Effector memory CD4-positive, alpha-beta T cell (primary cell): ENCODE measurements around the gene TOPBP1.

Source experiments
- DNase-seq, 3 donors: peaks; one replicate each; pipeline ENCODE4 v3.0.0-alpha.2; 2020
- H3K27ac ChIP-seq: 2 replicates; pipeline ENCODE4 v1.7.0; 2013; ENCODE audit warnings: mild to moderate bottlenecking, low read length, moderate library complexity; ENCODE audit not compliant: insufficient read depth, poor library complexity, severe bottlenecking
- H3K27me3 ChIP-seq: replicated peaks from 2 replicates; pipeline ENCODE4 v1.7.0; 2013; ENCODE audit warnings: mild to moderate bottlenecking, low read length; ENCODE audit not compliant: insufficient read depth, control insufficient read depth, poor library complexity, severe bottlenecking
- H3K36me3 ChIP-seq: 2 replicates; pipeline ENCODE4 v1.7.0; 2013; ENCODE audit warnings: mild to moderate bottlenecking, low read length, moderate library complexity; ENCODE audit not compliant: control insufficient read depth, insufficient read depth
- H3K4me1 ChIP-seq: 2 replicates; pipeline ENCODE4 v1.7.0; 2013; ENCODE audit warnings: low read length, mild to moderate bottlenecking; ENCODE audit not compliant: control insufficient read depth, insufficient read depth, poor library complexity, severe bottlenecking
- H3K4me3 ChIP-seq: 2 replicates; pipeline ENCODE4 v1.7.0; 2013; ENCODE audit warnings: low read length, low read depth, mild to moderate bottlenecking; ENCODE audit not compliant: insufficient read depth, poor library complexity, severe bottlenecking
- H3K9me3 ChIP-seq: 2 replicates; pipeline ENCODE4 v1.7.0; 2013; ENCODE audit warnings: mild to moderate bottlenecking, low read length, moderate library complexity; ENCODE audit not compliant: control insufficient read depth

The TOPBP1 gene

DNA sequence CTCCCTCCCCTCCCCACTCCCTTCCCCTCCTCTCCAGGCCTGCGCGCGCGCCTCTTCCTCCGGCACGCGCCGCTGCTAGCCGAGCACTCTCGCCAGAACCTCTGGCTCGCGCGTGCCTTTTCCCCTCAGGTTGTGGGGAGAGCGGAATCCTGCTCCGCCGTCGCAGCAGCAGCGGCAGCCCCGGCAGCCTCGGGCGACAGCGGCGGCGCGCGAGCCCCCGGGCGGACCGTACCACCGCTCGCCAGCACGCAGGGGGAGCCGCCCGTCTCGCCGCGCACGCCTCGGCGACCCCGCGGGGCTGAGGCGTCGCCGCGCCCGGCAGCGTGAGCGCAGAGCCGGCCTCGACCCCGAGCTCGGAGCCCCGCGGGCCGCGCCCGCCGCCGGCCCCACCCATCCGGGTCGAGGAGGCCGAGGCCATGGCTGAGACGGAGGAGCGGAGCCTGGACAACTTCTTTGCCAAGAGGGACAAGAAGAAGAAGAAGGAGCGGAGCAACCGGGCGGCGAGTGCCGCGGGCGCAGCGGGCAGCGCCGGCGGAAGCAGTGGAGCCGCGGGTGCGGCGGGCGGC, 88.0 kb downstream of the TOPBP1 start, which contains the start of gene CDV3:
TSS of gene CDV3 (plus strand) at position 58 of the 566 bp plus-strand sequence. CDS start at position 417, 359 bp downstream.
- H3K4me1 ChIP-seq = peaks cover 44% of the 10 kb centered on the region
- peaks cover 9% of the 10 kb centered on the region for H3K36me3 ChIP-seq
- no peaks in the 10 kb centered on the region for H3K9me3 ChIP-seq
- H3K4me3 ChIP-seq = peak within 1 kb of the TSS; percentile 69
- H3K27ac ChIP-seq = peak within 1 kb of the TSS; percentile 91
- H3K27me3 ChIP-seq = no peaks in the 10 kb centered on the region
- no peak for DNase-seq

DNA sequence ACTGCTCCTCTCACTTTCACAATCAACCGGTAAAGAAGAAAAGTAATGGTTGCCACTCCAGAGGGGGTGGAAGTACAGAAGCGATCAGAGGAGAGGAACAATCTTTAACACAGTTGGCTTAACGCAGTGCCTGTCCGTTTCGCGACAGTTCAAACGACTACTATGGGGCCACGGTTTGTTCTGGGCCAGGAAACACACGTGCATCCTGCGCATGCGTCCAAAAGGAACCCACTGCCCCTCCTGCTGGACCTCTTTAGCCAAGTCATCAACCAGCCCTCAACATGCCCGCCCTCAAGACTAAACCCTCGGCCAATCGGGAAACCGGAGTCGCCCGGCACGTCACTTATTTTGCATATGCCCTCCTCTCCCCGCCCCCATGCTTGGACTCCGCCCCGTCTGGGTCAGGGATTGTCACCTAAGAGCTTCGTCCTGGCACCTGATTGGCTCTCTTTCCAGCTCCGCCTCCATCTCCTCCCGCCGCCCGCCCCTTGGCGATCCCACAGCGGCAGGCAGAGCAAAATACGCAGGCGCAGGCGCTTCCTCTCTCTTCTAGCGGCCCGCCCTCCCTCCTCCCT, 88.6 kb downstream of the TOPBP1 start:
- no peaks in the 10 kb centered on the region for H3K9me3 ChIP-seq
- no peaks in the 10 kb centered on the region for H3K27me3 ChIP-seq
- H3K4me1 ChIP-seq = peaks cover 40% of the 10 kb centered on the region
- peak; percentile 100 for DNase-seq
- H3K4me3 ChIP-seq = peak overlapping the region; percentile 54
- peak overlapping the region; percentile 91 for H3K27ac ChIP-seq
- H3K36me3 ChIP-seq = peaks cover 7% of the 10 kb centered on the region

DNA sequence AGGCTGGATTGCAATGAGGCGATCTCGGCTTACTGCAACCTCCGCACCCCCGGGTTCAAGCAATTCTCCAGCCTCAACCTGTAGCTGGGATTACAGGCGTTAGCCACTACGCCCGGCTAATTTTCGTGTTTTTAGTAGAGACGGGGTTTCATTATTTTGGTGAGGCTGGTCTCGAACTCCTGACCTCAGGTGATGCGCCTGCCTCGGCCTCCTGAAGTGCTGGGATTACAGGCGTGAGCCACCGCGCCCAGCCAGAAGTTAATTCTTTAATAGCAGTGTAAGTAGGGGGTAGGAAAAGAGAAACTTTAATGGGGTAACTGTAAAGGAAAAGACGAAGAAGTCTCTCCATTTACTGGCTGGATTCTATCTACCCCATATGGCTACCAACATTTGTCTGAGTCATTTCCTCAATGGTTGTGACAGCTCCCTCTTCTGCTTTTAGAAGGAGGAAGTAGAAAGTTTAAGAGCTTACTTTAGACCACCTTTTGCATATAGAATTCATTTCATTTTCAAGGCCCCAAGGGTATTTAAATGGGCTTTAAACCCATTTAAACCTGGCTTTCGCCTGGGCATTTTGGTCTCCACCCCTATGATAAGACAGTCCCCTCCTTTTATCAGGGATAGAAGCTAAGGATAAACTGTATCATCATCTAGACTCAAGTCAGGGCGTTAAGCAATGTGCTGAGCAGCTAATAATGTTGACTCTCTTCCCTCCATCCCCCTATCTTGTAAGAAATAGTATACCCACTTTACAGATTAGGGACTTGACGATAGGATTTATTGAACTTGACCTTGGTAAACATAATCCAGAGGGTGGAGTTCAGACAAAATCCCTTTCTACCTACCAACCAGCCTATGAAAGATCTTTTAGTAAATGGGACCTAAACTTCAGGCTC, 89.3 kb downstream of the TOPBP1 start:
- Histone ChIP-seq H3K9me3 (no peaks in the 10 kb centered on the region), H3K27ac (peak overlapping the region; percentile 80), H3K4me3 (peak overlapping the region; percentile 30), H3K4me1 (peaks cover 32% of the 10 kb centered on the region), H3K27me3 (no peaks in the 10 kb centered on the region), H3K36me3 (no peaks in the 10 kb centered on the region)
- no peak for DNase-seq

DNA sequence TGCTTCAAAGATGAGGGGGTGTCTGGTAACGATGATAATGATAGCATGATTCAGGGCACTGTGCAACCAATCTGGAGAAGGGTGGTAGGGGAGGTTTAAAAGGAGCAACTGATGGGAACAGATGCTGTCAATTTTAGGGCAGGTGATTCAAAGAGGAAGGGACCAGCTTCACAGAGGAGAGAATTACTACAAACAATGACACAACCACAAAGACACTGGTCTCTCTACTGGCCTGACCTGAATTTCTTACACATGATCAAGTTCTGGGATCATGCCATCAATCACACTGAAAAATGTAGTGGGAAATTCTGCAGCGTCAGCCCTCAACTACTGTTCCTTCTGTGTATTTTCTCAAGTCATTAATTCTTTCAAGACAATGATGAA, 90.8 kb downstream of the TOPBP1 start:
- H3K27ac ChIP-seq = no peak overlapping the region
- no peak overlapping the region for H3K4me3 ChIP-seq
- H3K36me3 ChIP-seq = no peaks in the 10 kb centered on the region
- no peaks in the 10 kb centered on the region for H3K9me3 ChIP-seq
- peaks cover 20% of the 10 kb centered on the region for H3K4me1 ChIP-seq
- H3K27me3 ChIP-seq = no peaks in the 10 kb centered on the region
- DNase-seq = no peak

DNA sequence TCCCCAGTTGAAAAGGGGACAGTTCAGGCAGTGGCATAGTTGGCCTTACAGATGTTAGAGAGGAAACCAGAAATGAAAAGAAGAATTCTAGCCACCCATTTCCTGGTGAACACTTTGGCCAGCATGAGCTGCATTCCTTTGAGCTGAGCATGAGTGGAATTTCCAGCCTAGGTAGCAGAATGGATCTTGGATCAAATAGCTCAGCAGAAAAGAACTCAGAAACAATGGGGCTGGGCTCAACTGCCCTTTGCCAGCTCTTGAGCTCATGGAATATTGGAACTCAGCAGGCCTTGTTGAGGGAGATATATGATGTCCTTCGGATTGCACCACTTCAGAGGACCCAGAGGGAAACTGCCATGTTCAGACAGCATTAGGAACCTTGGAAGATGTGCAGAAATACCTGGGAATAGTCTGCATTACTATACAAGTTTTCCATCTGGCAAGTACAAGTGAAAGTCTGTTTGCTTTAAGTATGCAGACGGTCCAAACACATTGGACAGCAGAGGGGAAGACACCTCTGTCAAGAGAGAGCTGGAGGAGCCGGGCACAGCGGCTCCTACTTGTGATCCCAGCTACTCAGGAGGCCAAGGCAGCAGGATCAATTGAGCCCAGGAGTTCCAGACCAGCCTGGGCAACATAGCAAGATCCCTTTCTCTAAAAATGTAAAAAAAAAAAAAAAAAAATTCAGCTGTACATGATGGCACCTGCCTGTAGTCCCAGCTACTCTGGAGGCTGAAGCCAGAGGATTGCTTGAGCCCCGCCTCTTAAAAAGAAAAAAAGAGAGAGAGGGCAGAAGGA, 91.4 kb downstream of the TOPBP1 start:
- Histone ChIP-seq H3K4me3 (no peak overlapping the region), H3K4me1 (peaks cover 14% of the 10 kb centered on the region), H3K36me3 (no peaks in the 10 kb centered on the region), H3K9me3 (no peaks in the 10 kb centered on the region), H3K27me3 (no peaks in the 10 kb centered on the region), H3K27ac (no peak overlapping the region)
- no peak for DNase-seq

DNA sequence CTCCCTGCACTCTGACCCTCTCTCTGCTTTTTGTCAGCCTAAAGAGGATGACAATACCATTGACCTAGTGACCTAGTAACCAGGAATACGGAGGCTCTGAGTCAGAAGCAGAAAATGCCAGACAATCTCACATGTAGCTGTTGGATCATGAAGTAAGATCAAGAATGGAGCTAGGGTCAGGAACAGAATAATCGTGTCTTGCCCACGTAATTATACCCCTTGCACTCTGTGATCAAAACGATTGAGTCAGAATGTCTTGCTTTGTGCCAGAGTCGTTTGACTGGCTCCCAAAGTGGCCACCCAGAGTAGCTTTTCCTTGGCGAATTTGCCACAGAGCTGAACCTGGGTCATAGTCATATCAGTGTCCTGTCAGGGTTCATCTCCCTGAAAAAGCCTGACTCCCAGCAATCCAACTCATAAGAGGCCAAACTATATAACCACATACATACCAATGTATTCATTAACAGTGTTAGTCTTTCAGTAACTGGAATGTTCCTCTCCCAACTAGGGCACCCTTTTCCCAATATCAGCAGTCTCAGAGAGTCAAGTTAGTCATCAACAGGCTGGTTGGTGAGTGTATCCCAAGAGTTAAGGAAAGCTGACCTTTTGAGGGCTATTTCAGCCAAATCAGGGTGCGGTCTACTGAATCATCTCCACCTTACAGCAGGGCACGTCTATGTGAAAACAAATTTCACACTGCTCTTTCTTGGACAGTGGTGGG, 93.3 kb downstream of the TOPBP1 start:
- no peak overlapping the region for H3K27ac ChIP-seq
- DNase-seq = no peak
- no peaks in the 10 kb centered on the region for H3K36me3 ChIP-seq
- H3K4me1 ChIP-seq = peaks cover 10% of the 10 kb centered on the region
- no peaks in the 10 kb centered on the region for H3K27me3 ChIP-seq
- no peak overlapping the region for H3K4me3 ChIP-seq
- H3K9me3 ChIP-seq = no peaks in the 10 kb centered on the region

DNA sequence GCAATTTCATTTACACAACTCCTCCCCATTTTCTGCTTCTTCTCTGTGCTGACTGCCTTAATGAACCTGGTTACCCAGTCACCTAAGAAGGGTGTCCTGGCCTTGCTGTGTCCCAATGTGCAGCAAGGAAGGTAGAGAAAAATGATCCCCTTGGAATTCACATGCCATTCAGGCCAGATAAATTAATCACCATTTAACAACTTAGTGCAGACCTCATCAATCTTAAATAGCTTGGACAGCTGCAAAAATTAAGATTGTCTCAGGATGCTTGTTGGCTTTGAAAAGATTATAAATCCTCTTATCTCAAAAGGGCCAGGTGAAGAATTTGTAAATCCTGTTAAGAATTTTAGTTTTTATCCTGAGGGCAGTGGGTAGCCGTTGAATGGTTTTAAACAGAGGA, 97.9 kb downstream of the TOPBP1 start:
- no peak for DNase-seq
- no peaks in the 10 kb centered on the region for H3K36me3 ChIP-seq
- H3K27me3 ChIP-seq = no peaks in the 10 kb centered on the region
- no peaks in the 10 kb centered on the region for H3K4me1 ChIP-seq
- no peak overlapping the region for H3K4me3 ChIP-seq
- H3K9me3 ChIP-seq = no peaks in the 10 kb centered on the region
- no peak overlapping the region for H3K27ac ChIP-seq

DNA sequence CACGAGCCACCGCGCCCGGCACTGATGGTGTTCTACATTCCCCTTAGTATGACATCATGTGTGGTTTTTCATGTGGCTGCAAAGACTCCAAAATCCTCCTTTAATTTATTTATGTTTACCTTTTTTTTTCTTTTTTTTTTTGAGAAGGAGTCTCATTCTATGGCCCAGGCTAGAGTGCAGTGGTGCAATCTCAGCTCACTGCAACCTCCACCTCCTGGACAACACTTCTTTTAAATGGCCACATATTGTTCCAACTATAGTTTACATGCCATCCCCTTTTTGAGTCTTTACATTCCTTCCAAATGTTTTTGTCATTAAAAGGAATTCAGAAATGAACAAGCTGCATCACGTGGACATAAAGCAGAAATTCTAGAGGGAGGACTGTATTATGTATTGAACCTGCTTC, 98.6 kb downstream of the TOPBP1 start:
- H3K9me3 ChIP-seq = no peaks in the 10 kb centered on the region
- no peaks in the 10 kb centered on the region for H3K27me3 ChIP-seq
- no peak for DNase-seq
- H3K27ac ChIP-seq = no peak overlapping the region
- H3K4me1 ChIP-seq = no peaks in the 10 kb centered on the region
- H3K36me3 ChIP-seq = no peaks in the 10 kb centered on the region
- no peak overlapping the region for H3K4me3 ChIP-seq

DNA sequence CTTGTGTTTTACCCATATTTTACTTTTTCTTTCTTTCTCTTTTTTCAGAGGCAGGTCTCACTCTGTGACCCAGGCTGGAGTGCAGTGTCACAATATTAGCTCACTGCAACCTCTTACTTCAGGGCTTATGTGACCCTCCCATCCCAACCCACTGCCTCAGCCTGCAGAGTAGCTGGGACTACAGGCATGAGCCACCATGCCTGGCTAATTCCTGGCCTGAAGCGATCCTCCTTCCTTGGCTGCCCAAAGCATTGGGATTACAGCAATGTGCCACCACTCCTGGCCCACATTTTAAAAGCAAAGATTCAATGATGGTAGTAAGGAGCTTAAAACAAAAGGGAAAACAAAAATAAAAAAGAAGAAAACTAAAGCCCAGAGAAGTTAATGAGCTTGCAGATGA, 99.4 kb downstream of the TOPBP1 start:
- H3K36me3 ChIP-seq = no peaks in the 10 kb centered on the region
- H3K4me3 ChIP-seq = no peak overlapping the region
- DNase-seq = no peak
- no peaks in the 10 kb centered on the region for H3K9me3 ChIP-seq
- H3K27ac ChIP-seq = no peak overlapping the region
- H3K27me3 ChIP-seq = no peaks in the 10 kb centered on the region
- no peaks in the 10 kb centered on the region for H3K4me1 ChIP-seq
